ENCODE data around the gene BCKDHB. TPM values are rescaled to one million over a fixed set of nuclear protein-coding genes. Genes with fewer than 3 reads are reported as not detected.

Gene BCKDHB
- total RNA-seq, 1 experiment from 2014 or later, result 20.0 TPM

DNA sequence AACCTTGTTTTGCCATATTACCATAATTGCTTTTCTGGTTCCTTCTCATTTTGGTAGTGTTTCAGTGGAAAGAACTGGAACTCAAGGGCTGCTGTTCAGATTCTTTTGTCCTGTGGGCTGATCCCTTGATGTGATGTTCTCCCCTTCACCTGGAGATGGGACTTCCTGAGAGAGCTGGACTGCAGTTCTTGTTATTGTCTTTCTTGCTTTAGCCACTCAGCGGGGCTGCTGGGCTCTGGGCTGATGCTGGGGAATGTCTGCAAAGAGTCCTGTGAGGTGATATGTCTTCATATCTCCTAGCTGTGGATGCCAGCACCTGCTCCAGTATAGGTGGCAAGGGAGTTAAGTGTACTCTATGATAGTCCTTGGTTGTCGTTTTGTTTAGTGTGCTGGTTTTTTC, 79.0 kb downstream of the BCKDHB start:
- H3K4me3 ChIP-seq (ENCODE audit: low read depth, low read length, poor library complexity, severe bottlenecking), result no peak overlapping the region
- H3K36me3 ChIP-seq (ENCODE audit: insufficient read depth, low read length, poor library complexity, severe bottlenecking), result no peaks in the 10 kb centered on the region
- H3K27me3 ChIP-seq (replicated peaks; ENCODE audit: insufficient read depth, low read depth, low read length, poor library complexity), result no peaks in the 10 kb centered on the region
- H3K9me3 ChIP-seq (ENCODE audit: low read depth, low read length, poor library complexity, severe bottlenecking), result no peaks in the 10 kb centered on the region
- DNase-seq (ENCODE audit: low spot score), result no peak
- POLR2A ChIA-PET (ENCODE audit: low non-redundant PET), result no interaction called here
- intact Hi-C loops (cut with micrococcal nuclease; ENCODE audit: unreplicated experiment), result no loop called here
- CTCF ChIA-PET, result no interaction called here
- BruUV-seq (replicated peaks), result no TSS peak
- H3K4me1 ChIP-seq (ENCODE audit: insufficient read depth, low read length, poor library complexity, severe bottlenecking), result no peaks in the 10 kb centered on the region
- TF ChIP-seq, protein P1, sequence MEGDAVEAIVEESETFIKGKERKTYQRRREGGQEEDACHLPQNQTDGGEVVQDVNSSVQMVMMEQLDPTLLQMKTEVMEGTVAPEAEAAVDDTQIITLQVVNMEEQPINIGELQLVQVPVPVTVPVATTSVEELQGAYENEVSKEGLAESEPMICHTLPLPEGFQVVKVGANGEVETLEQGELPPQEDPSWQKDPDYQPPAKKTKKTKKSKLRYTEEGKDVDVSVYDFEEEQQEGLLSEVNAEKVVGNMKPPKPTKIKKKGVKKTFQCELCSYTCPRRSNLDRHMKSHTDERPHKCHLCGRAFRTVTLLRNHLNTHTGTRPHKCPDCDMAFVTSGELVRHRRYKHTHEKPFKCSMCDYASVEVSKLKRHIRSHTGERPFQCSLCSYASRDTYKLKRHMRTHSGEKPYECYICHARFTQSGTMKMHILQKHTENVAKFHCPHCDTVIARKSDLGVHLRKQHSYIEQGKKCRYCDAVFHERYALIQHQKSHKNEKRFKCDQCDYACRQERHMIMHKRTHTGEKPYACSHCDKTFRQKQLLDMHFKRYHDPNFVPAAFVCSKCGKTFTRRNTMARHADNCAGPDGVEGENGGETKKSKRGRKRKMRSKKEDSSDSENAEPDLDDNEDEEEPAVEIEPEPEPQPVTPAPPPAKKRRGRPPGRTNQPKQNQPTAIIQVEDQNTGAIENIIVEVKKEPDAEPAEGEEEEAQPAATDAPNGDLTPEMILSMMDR (conservative IDR thresholded peaks at IDR 0.05; ENCODE audit: low read depth, low read length), result no peak
- TF ChIP-seq EZH2 (IDR thresholded peaks at IDR 0.05; ENCODE audit: borderline replicate concordance, low read depth, low read length, poor library complexity, severe bottlenecking), result no peak
- H3K27ac ChIP-seq (ENCODE audit: low read depth, low read length, poor library complexity, severe bottlenecking), result no peak overlapping the region

DNA sequence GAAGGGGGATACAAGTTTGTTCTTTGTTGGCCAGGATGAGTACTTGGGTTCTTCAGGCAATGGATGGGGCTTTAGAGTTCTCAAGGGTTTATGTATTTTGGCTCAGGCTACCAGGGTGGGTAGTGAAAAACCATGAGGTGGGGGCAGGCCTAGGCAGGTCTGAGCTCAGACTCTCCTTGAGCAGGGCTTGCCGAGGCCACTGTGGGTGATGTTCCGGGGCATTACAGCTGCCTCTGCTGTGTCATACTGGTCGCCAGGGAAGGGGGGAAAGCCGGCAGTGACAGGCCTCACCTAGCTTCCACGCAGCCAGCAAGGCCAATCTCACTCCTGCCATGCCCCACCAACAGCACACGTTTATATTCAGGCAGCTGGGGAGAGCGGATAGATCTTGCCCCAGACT, 79.6 kb downstream of the BCKDHB start:
- Histone ChIP-seq H3K4me3 (ENCODE audit: low read depth, low read length, poor library complexity, severe bottlenecking) (no peak overlapping the region), H3K4me1 (ENCODE audit: insufficient read depth, low read length, poor library complexity, severe bottlenecking) (no peaks in the 10 kb centered on the region), H3K27me3 (replicated peaks; ENCODE audit: insufficient read depth, low read depth, low read length, poor library complexity) (no peaks in the 10 kb centered on the region), H3K9me3 (ENCODE audit: low read depth, low read length, poor library complexity, severe bottlenecking) (no peaks in the 10 kb centered on the region), H3K27ac (ENCODE audit: low read depth, low read length, poor library complexity, severe bottlenecking) (no peak overlapping the region), H3K36me3 (ENCODE audit: insufficient read depth, low read length, poor library complexity, severe bottlenecking) (no peaks in the 10 kb centered on the region)
- DNase-seq (ENCODE audit: low spot score), result no peak
- ChIA-PET CTCF (no interaction called here), POLR2A (ENCODE audit: low non-redundant PET) (no interaction called here)
- intact Hi-C loops (cut with micrococcal nuclease; ENCODE audit: unreplicated experiment), result no loop called here
- no peak for TF ChIP-seq EZH2 (IDR thresholded peaks at IDR 0.05; ENCODE audit: borderline replicate concordance, low read depth, low read length, poor library complexity, severe bottlenecking)
- TF ChIP-seq, protein P1 (conservative IDR thresholded peaks at IDR 0.05; ENCODE audit: low read depth, low read length), result no peak
- no TSS peak for BruUV-seq (replicated peaks)

- no peak for DNase-seq (ENCODE audit: low spot score)
Observed at GRCh38 chr6:80196906-80197305, 90.4 kb downstream of the BCKDHB start.

More at GRCh38 chr6:80196906-80197305, 90.4 kb downstream of the BCKDHB start:
- H3K4me1 ChIP-seq (ENCODE audit: insufficient read depth, low read length, poor library complexity, severe bottlenecking), result no peaks in the 10 kb centered on the region
- TF ChIP-seq, protein P1 (conservative IDR thresholded peaks at IDR 0.05; ENCODE audit: low read depth, low read length), result no peak
- TF ChIP-seq EZH2 (IDR thresholded peaks at IDR 0.05; ENCODE audit: borderline replicate concordance, low read depth, low read length, poor library complexity, severe bottlenecking), result no peak
- no peak overlapping the region for H3K4me3 ChIP-seq (ENCODE audit: low read depth, low read length, poor library complexity, severe bottlenecking)
- H3K27me3 ChIP-seq (replicated peaks; ENCODE audit: insufficient read depth, low read depth, low read length, poor library complexity), result no peaks in the 10 kb centered on the region
- no peaks in the 10 kb centered on the region for H3K9me3 ChIP-seq (ENCODE audit: low read depth, low read length, poor library complexity, severe bottlenecking)
- CTCF ChIA-PET, result no interaction called here
- POLR2A ChIA-PET (ENCODE audit: low non-redundant PET), result no interaction called here
- no TSS peak for BruUV-seq (replicated peaks)
- intact Hi-C loops (cut with micrococcal nuclease; ENCODE audit: unreplicated experiment), result no loop called here
- H3K27ac ChIP-seq (ENCODE audit: low read depth, low read length, poor library complexity, severe bottlenecking), result no peak overlapping the region
- no peaks in the 10 kb centered on the region for H3K36me3 ChIP-seq (ENCODE audit: insufficient read depth, low read length, poor library complexity, severe bottlenecking)
